OCI-LY7 (cell line): ENCODE data around the gene DUSP15. TPM values are rescaled to one million over a fixed set of nuclear protein-coding genes. Genes with fewer than 3 reads are reported as not detected.

Experiments used
- BruUV-seq: library from RNA; stranded (reverse); fragments of 400-500 nt; replicated peaks from 2 replicates; lab custom pipeline; 2021; lab: Mats Ljungman, UMichigan
- CTCF ChIA-PET: fragments of 300-600 bp; sonication (Branson Sonifier 250); formaldehyde crosslinking; loops from one replicate; lab custom pipeline; 2022; ENCODE audit warnings: antibody characterized with exemption; ENCODE audit not compliant: unreplicated experiment; lab: Charles Lee
- POLR2A ChIA-PET: fragments of 300-600 bp; sonication (Branson Sonifier 250); formaldehyde crosslinking; loops from one replicate; lab custom pipeline; 2022; ENCODE audit warnings: antibody characterized with exemption; lab: Charles Lee
- DNase-seq: peaks from one replicate; pipeline ENCODE4 v3.0.0-alpha.2; 2015; ENCODE audit warnings: low spot score
- H2AFZ ChIP-seq: fragments of 200-600 bp; sonication (generic), shearing (Covaris generic); 2 replicates; pipeline ENCODE4 v1.6.1; 2014; ENCODE audit warnings: mild to moderate bottlenecking, antibody characterized with exemption, low read length, moderate library complexity
- H3K27ac ChIP-seq: fragments of 200-600 bp; sonication (generic); 2 replicates; pipeline ENCODE4 v1.5.1; 2014; ENCODE audit warnings: mixed run types, low read depth, mild to moderate bottlenecking, moderate library complexity, low read length, inconsistent platforms; ENCODE audit not compliant: poor library complexity, severe bottlenecking
- H3K36me3 ChIP-seq: fragments of 200-600 bp; sonication (generic); 2 replicates; pipeline ENCODE4 v1.6.1; 2014; ENCODE audit warnings: mild to moderate bottlenecking, antibody characterized with exemption, low read length, moderate library complexity, mixed read lengths; ENCODE audit not compliant: insufficient read depth
- H3K4me1 ChIP-seq: fragments of 200-600 bp; sonication (generic); 2 replicates; pipeline ENCODE4 v1.5.1; 2014; ENCODE audit warnings: mild to moderate bottlenecking, low read length; ENCODE audit not compliant: insufficient read depth, poor library complexity, severe bottlenecking
- H3K4me2 ChIP-seq: fragments of 200-600 bp; sonication (generic); 2 replicates; pipeline ENCODE4 v1.6.1; 2014; ENCODE audit warnings: mild to moderate bottlenecking, low read length
- H3K4me3 ChIP-seq: fragments of 200-600 bp; sonication (generic); 2 replicates; pipeline ENCODE4 v1.5.1; 2014; ENCODE audit warnings: mild to moderate bottlenecking, low read depth, low read length; ENCODE audit not compliant: poor library complexity, severe bottlenecking
- H3K79me2 ChIP-seq: fragments of 200-600 bp; sonication (generic); 2 replicates; pipeline ENCODE4 v1.6.1; 2016; ENCODE audit warnings: low read depth, mild to moderate bottlenecking, low read length, moderate library complexity, mixed read lengths; ENCODE audit not compliant: insufficient read depth
- H3K9me2 ChIP-seq: fragments of 200-600 bp; sonication (generic); 2 replicates; pipeline ENCODE4 v1.6.1; 2016; ENCODE audit warnings: mild to moderate bottlenecking, low read length, mixed read lengths; ENCODE audit not compliant: insufficient read depth
- H3K9me3 ChIP-seq: fragments of 200-600 bp; sonication (generic); 2 replicates; pipeline ENCODE4 v1.6.1; 2014; ENCODE audit warnings: mild to moderate bottlenecking, mixed run types, low read length, mixed read lengths
- H4K20me1 ChIP-seq: fragments of 200-600 bp; sonication (generic); 2 replicates; pipeline ENCODE4 v1.6.1; 2014; ENCODE audit warnings: mild to moderate bottlenecking, antibody characterized with exemption, low read length, moderate library complexity, mixed read lengths; ENCODE audit not compliant: insufficient read depth
- EZH2phosphoT487 ChIP-seq: fragments of 200-600 bp; sonication (generic); IDR thresholded peaks from 2 replicates; pipeline ENCODE4 v1.6.1; 2018; ENCODE audit warnings: low read depth, borderline replicate concordance, mild to moderate bottlenecking, mixed run types, antibody characterized with exemption, low read length, moderate library complexity, mixed read lengths
- intact Hi-C: fragments of 100-400 bp; cut with micrococcal nuclease; formaldehyde crosslinking; loops from one replicate; pipeline ENCODE4 v1.10.0; 2022; ENCODE audit not compliant: unreplicated experiment
- total RNA-seq, 2 experiments: library from RNA; depleted of rRNA in 1 of 2; stranded (reverse); fragments of >200 nt in 1 of 2; shearing (Covaris generic) in 1 of 2; gene quantifications; 2 replicates each; pipeline ENCODE4 v1.2.3, GENCODE V29; 2014 to 2022
- TF ChIP-seq, protein P1 (sequence below): fragments of 200-600 bp; sonication (generic); conservative IDR thresholded peaks from 2 replicates; pipeline ENCODE4 v1.5.1; 2014; ENCODE audit warnings: mild to moderate bottlenecking, antibody characterized with exemption, low read length, moderate library complexity, mixed read lengths

The DUSP15 gene
- total RNA-seq, 2 experiments from 2014 or later: 0.19 to 0.61 TPM

DNA sequence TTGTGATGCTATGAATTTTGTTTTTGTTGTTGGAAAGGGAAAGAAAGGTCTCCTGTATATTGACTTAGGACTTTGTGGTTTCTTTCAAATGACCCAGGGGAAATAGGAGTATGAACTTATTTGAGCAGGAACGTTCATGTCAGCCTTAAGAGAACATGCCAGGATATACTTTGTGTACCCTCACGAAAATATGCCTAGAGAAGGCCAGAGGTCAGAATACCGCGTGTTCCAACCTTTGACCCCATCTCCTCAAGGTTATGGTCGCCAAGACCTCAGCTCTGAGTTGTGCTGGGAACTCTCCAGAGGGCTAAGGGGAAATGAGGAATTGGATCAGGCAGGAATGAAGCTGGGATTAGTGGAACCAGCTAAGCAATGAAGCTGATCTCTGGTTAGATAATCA lies 11.6 kb upstream of the DUSP15 start:
- no TSS peak for BruUV-seq
- Histone ChIP-seq H3K9me2 (no peaks in the 10 kb centered on the region), H3K79me2 (no peaks in the 10 kb centered on the region), H3K27ac (no peak overlapping the region), H4K20me1 (no peaks in the 10 kb centered on the region), H3K4me2 (no peak overlapping the region), H3K36me3 (no peaks in the 10 kb centered on the region), H3K9me3 (no peaks in the 10 kb centered on the region), H2AFZ (no peak overlapping the region), H3K4me3 (no peak overlapping the region), H3K4me1 (peaks cover 5% of the 10 kb centered on the region)
- no peak for TF ChIP-seq EZH2phosphoT487
- TF ChIP-seq, protein P1, sequence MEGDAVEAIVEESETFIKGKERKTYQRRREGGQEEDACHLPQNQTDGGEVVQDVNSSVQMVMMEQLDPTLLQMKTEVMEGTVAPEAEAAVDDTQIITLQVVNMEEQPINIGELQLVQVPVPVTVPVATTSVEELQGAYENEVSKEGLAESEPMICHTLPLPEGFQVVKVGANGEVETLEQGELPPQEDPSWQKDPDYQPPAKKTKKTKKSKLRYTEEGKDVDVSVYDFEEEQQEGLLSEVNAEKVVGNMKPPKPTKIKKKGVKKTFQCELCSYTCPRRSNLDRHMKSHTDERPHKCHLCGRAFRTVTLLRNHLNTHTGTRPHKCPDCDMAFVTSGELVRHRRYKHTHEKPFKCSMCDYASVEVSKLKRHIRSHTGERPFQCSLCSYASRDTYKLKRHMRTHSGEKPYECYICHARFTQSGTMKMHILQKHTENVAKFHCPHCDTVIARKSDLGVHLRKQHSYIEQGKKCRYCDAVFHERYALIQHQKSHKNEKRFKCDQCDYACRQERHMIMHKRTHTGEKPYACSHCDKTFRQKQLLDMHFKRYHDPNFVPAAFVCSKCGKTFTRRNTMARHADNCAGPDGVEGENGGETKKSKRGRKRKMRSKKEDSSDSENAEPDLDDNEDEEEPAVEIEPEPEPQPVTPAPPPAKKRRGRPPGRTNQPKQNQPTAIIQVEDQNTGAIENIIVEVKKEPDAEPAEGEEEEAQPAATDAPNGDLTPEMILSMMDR: no peak
- CTCF ChIA-PET: no interaction called here
- DNase-seq: no peak
- POLR2A ChIA-PET: no interaction called here
- intact Hi-C loops: no loop called here

DNA sequence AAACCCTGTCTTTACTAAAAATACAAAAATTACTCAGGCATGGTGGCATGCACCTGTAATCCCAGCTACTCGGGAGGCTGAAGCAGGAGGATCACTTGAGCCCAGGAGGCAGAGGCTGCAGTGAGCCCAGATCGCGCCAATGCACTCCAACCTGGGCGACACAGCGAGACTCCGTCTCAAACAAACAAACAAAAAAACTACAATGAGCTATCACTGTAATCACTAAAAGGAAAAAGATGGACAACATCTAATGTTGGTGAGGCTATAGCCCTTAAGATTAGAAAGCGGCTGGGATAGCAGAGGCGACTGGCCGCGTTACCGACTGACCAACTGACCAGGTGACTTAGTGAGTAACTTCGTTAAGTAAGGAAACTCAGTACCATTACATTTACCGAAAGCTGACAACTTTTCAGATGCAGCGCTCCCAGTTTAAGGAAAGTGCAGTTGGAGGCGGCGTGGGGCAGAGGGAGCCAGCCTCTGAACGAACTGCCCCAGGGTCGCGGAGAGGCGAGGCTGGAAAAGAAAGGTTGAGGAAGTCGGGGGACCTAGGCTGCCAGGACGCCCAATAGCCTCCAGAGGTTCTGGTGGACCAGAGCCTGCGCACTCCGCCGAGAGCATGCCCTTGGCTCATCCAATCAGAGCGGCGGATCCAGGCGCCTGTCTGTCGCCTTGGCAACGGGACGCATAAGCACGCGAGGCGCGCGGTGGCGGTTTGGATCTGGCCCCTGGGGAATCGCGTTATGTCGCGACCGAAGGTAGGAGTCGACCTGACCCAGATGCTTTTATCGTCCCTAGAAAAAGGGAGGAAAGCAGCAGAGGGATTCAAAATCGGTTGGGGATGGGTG lies 9.0 kb upstream of the DUSP15 start:
- Histone ChIP-seq H3K4me3 (peak overlapping the region; percentile 71), H3K79me2 (no peaks in the 10 kb centered on the region), H3K36me3 (no peaks in the 10 kb centered on the region), H4K20me1 (no peaks in the 10 kb centered on the region), H3K4me2 (peak overlapping the region; percentile 88), H2AFZ (peak overlapping the region; percentile 93), H3K9me3 (no peaks in the 10 kb centered on the region), H3K4me1 (peaks cover 5% of the 10 kb centered on the region), H3K9me2 (no peaks in the 10 kb centered on the region), H3K27ac (no peak overlapping the region)
- DNase-seq: peak; percentile 66
- intact Hi-C loops: no loop called here
- POLR2A ChIA-PET: interaction anchor here (0.7 to 1.8 kb wide), 7 partner anchors 13 to 1167 kb away, joined by 3 to 12 read pairs (median 4); partner anchors contain the start of gene PDRG1
- TF ChIP-seq, protein P1: no peak
- no peak for TF ChIP-seq EZH2phosphoT487
- CTCF ChIA-PET: interaction anchor here (0.8 kb wide), 1 partner anchor 26 kb away, joined by 3 read pairs; no protein-coding TSS in a partner anchor
- BruUV-seq: no TSS peak

DNA sequence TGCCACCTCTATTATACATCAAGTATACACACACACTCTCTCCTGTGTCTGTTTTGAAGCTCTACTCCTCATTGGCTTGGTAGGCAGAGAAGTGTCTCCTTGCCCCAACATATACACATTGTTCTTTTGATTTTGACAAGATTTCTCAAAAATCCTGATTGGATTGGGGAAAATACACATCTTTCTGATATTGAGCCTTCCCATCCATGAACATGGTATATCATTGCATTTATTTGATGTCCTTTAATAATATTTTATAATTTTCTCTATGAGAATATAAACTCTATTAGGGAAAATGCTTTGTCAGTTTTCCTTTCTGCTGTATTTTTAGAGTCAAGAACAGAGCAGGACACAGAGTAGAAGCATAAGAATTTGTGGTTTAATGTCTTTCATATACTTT lies 7.4 kb upstream of the DUSP15 start:
- Histone ChIP-seq H3K4me3 (no peak overlapping the region), H3K9me3 (no peaks in the 10 kb centered on the region), H3K27ac (no peak overlapping the region), H3K4me2 (no peak overlapping the region), H2AFZ (no peak overlapping the region), H3K4me1 (peaks cover 5% of the 10 kb centered on the region), H4K20me1 (no peaks in the 10 kb centered on the region), H3K36me3 (no peaks in the 10 kb centered on the region), H3K9me2 (no peaks in the 10 kb centered on the region), H3K79me2 (no peaks in the 10 kb centered on the region)
- TF ChIP-seq, protein P1: no peak
- no peak for TF ChIP-seq EZH2phosphoT487
- CTCF ChIA-PET: no interaction called here
- no TSS peak for BruUV-seq
- POLR2A ChIA-PET: no interaction called here
- no peak for DNase-seq
- intact Hi-C loops: no loop called here
